Astrocyte of the spinal cord (primary cell): ENCODE results near the gene TSPAN9.

Source experiments
- DNase-seq: peaks from one replicate; pipeline ENCODE4 v3.0.0; 2011; ENCODE audit warnings: low read depth, low spot score
- H3K4me3 ChIP-seq: 2 replicates; pipeline ENCODE4 v1.5.1; 2011; ENCODE audit warnings: low read depth, mild to moderate bottlenecking, low read length, moderate library complexity
- in situ Hi-C: cut with HindIII; loops from 2 replicates; pipeline ENCODE4 v1.10.0; 2017; ENCODE audit warnings: low sequenced_read_pairs
- TF ChIP-seq, protein P1 (sequence below): IDR thresholded peaks from 2 replicates; pipeline ENCODE4 v1.5.1; 2012; ENCODE audit warnings: low read depth, mild to moderate bottlenecking, low read length, inconsistent platforms

Gene TSPAN9

GRCh38 chr12:3119756-3120601 lies 42.8 kb downstream of the TSPAN9 start:
- in situ Hi-C loops: no loop called here
- no peak overlapping the region for H3K4me3 ChIP-seq
- TF ChIP-seq, protein P1, sequence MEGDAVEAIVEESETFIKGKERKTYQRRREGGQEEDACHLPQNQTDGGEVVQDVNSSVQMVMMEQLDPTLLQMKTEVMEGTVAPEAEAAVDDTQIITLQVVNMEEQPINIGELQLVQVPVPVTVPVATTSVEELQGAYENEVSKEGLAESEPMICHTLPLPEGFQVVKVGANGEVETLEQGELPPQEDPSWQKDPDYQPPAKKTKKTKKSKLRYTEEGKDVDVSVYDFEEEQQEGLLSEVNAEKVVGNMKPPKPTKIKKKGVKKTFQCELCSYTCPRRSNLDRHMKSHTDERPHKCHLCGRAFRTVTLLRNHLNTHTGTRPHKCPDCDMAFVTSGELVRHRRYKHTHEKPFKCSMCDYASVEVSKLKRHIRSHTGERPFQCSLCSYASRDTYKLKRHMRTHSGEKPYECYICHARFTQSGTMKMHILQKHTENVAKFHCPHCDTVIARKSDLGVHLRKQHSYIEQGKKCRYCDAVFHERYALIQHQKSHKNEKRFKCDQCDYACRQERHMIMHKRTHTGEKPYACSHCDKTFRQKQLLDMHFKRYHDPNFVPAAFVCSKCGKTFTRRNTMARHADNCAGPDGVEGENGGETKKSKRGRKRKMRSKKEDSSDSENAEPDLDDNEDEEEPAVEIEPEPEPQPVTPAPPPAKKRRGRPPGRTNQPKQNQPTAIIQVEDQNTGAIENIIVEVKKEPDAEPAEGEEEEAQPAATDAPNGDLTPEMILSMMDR: no peak
- DNase-seq: peak; percentile 66

DNA sequence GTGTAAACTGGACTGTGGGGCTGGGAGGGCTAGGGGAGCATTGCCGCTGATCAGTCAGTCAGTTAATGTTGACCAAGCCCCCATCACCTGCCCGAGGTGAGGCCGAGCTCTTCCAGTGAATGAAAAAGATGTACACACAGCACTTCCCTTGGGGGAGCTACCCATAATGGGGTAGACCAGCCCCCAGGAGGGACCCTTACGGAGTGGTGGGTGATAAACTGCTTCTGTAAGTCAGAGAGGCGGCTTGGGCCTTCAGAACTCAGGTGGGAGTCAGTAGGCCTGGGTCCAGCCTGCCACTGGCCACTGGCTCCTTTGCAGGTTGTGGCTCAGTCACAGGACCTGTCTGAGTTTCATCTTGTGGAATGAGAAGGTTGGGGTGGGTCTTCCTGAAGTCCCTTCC lies 43.5 kb downstream of the TSPAN9 start:
- H3K4me3 ChIP-seq: no peak overlapping the region
- no peak for DNase-seq
- in situ Hi-C loops: no loop called here
- TF ChIP-seq, protein P1: no peak

GRCh38 chr12:3122841-3123678 lies 45.9 kb downstream of the TSPAN9 start:
- in situ Hi-C loops: no loop called here
- DNase-seq: peak; percentile 81
- TF ChIP-seq, protein P1: peak; percentile 21
- H3K4me3 ChIP-seq: no peak overlapping the region

DNA sequence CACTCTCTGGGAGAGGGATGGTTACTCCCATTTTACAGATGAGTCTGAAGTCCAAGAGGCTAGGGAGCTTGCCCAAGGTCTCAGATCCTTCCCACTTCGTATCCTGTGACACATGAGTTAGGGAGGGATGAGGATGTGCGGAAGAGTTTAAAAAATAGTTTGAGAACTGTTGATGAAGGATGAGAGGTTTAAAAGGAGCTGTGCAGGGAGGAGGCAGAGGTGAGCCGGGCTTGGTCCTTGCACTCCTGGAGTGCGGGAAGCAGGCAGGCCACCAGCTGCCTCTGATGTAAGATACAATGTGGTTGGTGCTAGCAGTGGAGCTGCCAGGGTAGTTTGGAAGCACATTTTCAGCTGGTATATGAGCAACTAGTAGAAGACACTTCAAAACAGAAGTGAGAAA lies 46.5 kb downstream of the TSPAN9 start:
- in situ Hi-C loops: no loop called here
- TF ChIP-seq, protein P1: no peak
- DNase-seq: peak; percentile 39
- H3K4me3 ChIP-seq: no peak overlapping the region

DNA sequence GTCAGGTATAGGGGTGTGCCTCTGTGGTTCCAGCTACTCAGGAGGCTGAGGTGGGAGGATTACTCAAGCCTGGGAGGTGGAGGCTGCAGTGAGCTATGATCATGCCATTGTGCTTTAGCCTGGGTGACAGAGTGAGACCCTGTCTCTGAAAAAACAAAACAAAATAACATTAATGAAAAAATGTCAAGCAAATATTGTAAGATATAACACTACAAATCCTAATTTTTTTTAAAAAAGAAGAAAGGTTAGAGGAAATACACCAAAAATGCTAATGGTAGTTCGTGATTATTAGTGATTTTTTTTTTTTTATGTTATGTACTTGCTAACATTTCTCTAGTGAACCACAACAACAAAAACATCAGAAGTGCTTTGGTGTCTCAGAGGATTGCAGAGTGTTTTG lies 47.7 kb downstream of the TSPAN9 start:
- TF ChIP-seq, protein P1: no peak
- in situ Hi-C loops: no loop called here
- DNase-seq: no peak
- no peak overlapping the region for H3K4me3 ChIP-seq

GRCh38 chr12:3125674-3126073 lies 48.5 kb downstream of the TSPAN9 start:
- no peak for DNase-seq
- TF ChIP-seq, protein P1: no peak
- in situ Hi-C loops: no loop called here
- H3K4me3 ChIP-seq: no peak overlapping the region
